Lower leg skin (tissue), 4 donors: ENCODE data around the gene XDH. TPM values are rescaled to one million over a fixed set of nuclear protein-coding genes. Genes with fewer than 3 reads are reported as not detected.
A peak's percentile ranks its signal among the peaks of the same experiment; 100 is the strongest.

Experiments
- DNase-seq, 2 donors: peaks; one replicate each; pipeline ENCODE4 v3.0.0-alpha.2; 2019; ENCODE audit warnings: low spot score in 2 of 2
- H3K4me3 ChIP-seq: fragments of 200-600 bp; sonication (generic); 2 replicates; pipeline ENCODE4 v1.5.1; 2017; ENCODE audit warnings: mild to moderate bottlenecking, low read depth; ENCODE audit not compliant: poor library complexity, severe bottlenecking
- POLR2A ChIP-seq, 2 donors: fragments of 450-650 bp; IDR thresholded peaks; one replicate each; pipeline ENCODE4 v1.6.1; 2016 to 2017; ENCODE audit warnings: antibody characterized with exemption in 2 of 2, mild to moderate bottlenecking in 1 of 2, moderate library complexity in 1 of 2
- whole genome bisulfite sequencing, 2 donors: methylation state at CpG; one replicate each; pipeline ENCODE4 v1.1.5; 2018; 5-methylcytosine and 5-hydroxymethylcytosine counted together
- intact Hi-C: fragments of 100-400 bp; cut with DNase I; formaldehyde crosslinking; loops from one replicate; pipeline ENCODE4 v1.15.0; 2023; ENCODE audit warnings: low total_unique reads
- total RNA-seq, 4 donors: library from RNA; depleted of rRNA; stranded (reverse); fragments of >200 nt; gene quantifications; one replicate each; pipeline ENCODE4 v1.1.0, GENCODE V29; 2016
- TF ChIP-seq, protein P1 (sequence below), 3 donors: fragments of 450-650 bp; IDR thresholded peaks; one replicate each; pipeline ENCODE4 v1.5.1; 2016; ENCODE audit warnings: antibody characterized with exemption in 3 of 3, mild to moderate bottlenecking in 3 of 3, moderate library complexity in 2 of 3

Gene XDH
- total RNA-seq, 4 donors from 2014 or later: 0.11 to 1.7 (median 0.75) TPM

DNA sequence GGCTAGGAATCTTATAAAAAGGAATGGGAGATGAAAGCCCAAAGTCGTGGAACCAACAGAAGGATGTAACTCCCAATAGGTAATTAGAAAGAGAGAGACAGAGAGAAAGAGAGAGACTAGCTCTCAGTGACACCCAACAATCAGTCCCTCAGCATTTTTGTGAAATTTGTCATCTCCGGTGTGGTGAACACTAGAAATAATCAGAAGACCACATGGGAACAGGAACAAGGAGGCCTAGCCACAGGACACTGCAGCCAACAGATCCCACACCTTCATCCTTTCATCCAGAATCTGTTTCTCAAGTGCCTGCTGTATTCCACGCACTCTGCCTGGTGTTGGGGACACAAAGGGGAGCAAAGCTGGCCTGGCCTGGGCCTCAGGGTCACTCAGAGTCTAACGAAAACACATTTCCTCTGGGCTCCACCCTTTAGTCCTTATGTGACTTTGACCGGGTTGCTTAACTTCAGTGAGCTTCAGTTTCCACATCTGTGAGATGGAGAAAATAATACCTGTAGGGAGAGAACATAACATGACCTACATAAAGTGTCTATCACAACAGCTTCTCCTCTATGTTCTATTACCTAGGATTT is 127.5 kb downstream of the XDH start:
- intact Hi-C loops: no loop called here
- TF ChIP-seq, protein P1, sequence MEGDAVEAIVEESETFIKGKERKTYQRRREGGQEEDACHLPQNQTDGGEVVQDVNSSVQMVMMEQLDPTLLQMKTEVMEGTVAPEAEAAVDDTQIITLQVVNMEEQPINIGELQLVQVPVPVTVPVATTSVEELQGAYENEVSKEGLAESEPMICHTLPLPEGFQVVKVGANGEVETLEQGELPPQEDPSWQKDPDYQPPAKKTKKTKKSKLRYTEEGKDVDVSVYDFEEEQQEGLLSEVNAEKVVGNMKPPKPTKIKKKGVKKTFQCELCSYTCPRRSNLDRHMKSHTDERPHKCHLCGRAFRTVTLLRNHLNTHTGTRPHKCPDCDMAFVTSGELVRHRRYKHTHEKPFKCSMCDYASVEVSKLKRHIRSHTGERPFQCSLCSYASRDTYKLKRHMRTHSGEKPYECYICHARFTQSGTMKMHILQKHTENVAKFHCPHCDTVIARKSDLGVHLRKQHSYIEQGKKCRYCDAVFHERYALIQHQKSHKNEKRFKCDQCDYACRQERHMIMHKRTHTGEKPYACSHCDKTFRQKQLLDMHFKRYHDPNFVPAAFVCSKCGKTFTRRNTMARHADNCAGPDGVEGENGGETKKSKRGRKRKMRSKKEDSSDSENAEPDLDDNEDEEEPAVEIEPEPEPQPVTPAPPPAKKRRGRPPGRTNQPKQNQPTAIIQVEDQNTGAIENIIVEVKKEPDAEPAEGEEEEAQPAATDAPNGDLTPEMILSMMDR (IDR thresholded peaks at IDR 0.05): no peak
- TF ChIP-seq POLR2A (IDR thresholded peaks at IDR 0.05): no peak
- WGBS, 2 donors: 65 to 78% methylated on average over 5 of the region's 5 CpGs
- peak in 1 of 2 donors; percentile 54 for DNase-seq
- no peak overlapping the region for H3K4me3 ChIP-seq

DNA sequence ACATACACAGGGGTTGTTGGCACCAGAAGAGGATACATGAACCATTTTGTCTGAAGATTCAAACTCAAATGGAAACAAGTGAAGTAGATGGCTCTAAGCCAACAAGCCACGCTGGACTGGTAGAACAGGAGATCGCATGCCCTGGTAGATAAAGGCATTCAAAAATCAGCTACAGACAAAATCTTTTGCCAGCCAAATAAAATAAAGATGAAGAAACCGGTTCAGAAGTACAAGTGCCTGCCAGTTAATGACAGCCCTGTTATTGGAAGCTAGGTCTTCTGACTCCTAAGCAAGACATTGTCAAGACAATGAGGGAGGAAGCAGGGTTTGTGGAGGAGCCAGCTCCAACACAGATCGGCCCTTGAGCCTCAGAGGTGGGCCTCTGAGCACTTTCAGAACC is 128.3 kb downstream of the XDH start:
- 34 to 41% methylated on average over 4 of the region's 4 CpGs for WGBS, 2 donors
- intact Hi-C loops: no loop called here
- peak in 1 of 2 donors; percentile 45 for DNase-seq
- no peak for TF ChIP-seq POLR2A (IDR thresholded peaks at IDR 0.05)
- TF ChIP-seq, protein P1 (IDR thresholded peaks at IDR 0.05): no peak
- H3K4me3 ChIP-seq: no peak overlapping the region

Other genes starting within 250 kb of the XDH start
- gene CAPN14, start 197.2 kb downstream of the XDH start, total RNA-seq: 1 to 10 TPM in 1 of 4 donors, under 1 TPM in 3; 0.13 to 1.3 (median 0.54) TPM
- 1 to 10 TPM; 2.8 to 4.3 (median 3.5) TPM for gene EHD3, start 180.6 kb downstream of the XDH start, total RNA-seq
- not detected for gene SRD5A2, start 166.2 kb upstream of the XDH start, total RNA-seq